Loucy (cell line): ENCODE results near the gene PRAC2.

Experiments used
- EZH2phosphoT487 ChIP-seq: fragments of 200-600 bp; IDR thresholded peaks from 2 replicates; pipeline ENCODE4 v1.6.1; 2018; ENCODE audit warnings: antibody characterized with exemption, mild to moderate bottlenecking, moderate library complexity, borderline replicate concordance
- TF ChIP-seq, protein P1 (sequence below): fragments of 200-600 bp; sonication (generic); conservative IDR thresholded peaks from 2 replicates; pipeline ENCODE4 v1.5.1; 2014; ENCODE audit warnings: mild to moderate bottlenecking, antibody characterized with exemption, low read length

DNA sequence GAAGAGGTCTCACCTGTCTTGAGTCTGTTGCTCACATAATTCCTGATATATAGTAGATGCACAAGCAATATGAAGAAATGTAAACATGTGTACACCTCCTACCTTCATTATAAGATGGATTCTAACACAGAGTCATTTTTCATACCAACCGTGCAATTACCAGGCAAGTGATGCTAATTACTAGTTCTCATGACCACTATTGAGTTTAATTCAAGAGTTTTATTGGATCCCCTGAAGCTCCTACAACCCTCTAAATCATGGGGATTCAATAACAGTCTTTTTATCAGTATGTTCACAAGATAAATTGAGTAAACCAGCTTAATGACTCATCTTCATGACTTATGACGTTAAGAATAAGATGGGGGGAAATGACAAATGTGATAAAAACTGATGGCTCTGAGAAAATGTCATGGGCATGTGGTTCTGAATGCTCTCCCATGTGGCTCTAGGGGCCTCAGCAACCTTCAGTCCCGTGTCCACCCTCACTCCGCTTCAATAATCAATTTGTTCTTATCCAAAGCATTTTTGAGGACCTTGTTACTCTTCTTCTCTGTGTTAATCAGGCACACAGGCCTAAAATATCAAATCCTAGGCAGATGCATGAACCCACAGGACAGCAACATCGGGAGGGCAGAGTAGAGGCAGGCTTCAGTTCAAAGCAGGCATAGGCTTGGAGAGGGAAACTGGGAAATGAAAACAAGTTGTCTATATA is 43.4 kb upstream of the PRAC2 start:
- TF ChIP-seq, protein P1, sequence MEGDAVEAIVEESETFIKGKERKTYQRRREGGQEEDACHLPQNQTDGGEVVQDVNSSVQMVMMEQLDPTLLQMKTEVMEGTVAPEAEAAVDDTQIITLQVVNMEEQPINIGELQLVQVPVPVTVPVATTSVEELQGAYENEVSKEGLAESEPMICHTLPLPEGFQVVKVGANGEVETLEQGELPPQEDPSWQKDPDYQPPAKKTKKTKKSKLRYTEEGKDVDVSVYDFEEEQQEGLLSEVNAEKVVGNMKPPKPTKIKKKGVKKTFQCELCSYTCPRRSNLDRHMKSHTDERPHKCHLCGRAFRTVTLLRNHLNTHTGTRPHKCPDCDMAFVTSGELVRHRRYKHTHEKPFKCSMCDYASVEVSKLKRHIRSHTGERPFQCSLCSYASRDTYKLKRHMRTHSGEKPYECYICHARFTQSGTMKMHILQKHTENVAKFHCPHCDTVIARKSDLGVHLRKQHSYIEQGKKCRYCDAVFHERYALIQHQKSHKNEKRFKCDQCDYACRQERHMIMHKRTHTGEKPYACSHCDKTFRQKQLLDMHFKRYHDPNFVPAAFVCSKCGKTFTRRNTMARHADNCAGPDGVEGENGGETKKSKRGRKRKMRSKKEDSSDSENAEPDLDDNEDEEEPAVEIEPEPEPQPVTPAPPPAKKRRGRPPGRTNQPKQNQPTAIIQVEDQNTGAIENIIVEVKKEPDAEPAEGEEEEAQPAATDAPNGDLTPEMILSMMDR, result no peak
- no peak for TF ChIP-seq EZH2phosphoT487
